SK-N-SH treated with all-trans-retinoic acid at 6 μM for 48 hours (cell line): ENCODE measurements around the gene UPB1.

Experiments used
- ATAC-seq: fragments of 200-7000 bp; cut with Tn5 transposase; 3 replicates; pipeline ENCODE4 v1.9.1; 2020; ENCODE audit warnings: mild to moderate bottlenecking, moderate library complexity
- ARNTL ChIP-seq: fragments of 450-650 bp; formaldehyde crosslinking; IDR thresholded peaks from 2 replicates; pipeline ENCODE4 v1.5.0; 2020; ENCODE audit warnings: low read depth, mild to moderate bottlenecking, moderate library complexity, borderline replicate concordance
- BACH2 ChIP-seq: fragments of 250-450 bp; sonication (Bioruptor Pico); IDR thresholded peaks from 2 replicates; pipeline ENCODE4 v1.9.0; 2021; ENCODE audit warnings: mild to moderate bottlenecking, borderline replicate concordance
- CSDC2 ChIP-seq: fragments of 250-450 bp; sonication (Bioruptor Pico); IDR thresholded peaks from 2 replicates; pipeline ENCODE4 v1.5.0; 2020; ENCODE audit warnings: mild to moderate bottlenecking, moderate library complexity
- ESRRG ChIP-seq: fragments of 250-450 bp; sonication (Bioruptor Pico); IDR thresholded peaks from 2 replicates; pipeline ENCODE4 v1.6.1; 2021; ENCODE audit warnings: mild to moderate bottlenecking
- GLIS3 ChIP-seq: fragments of 250-450 bp; sonication (Bioruptor Pico); IDR thresholded peaks from 2 replicates; pipeline ENCODE4 v1.5.0; 2020; ENCODE audit warnings: mild to moderate bottlenecking, moderate library complexity
- ISL1 ChIP-seq: fragments of 250-450 bp; sonication (Bioruptor Pico); IDR thresholded peaks from 2 replicates; pipeline ENCODE4 v2.1.2; 2022; ENCODE audit warnings: mild to moderate bottlenecking, moderate library complexity
- OSR1 ChIP-seq: fragments of 250-450 bp; sonication (Bioruptor Pico); IDR thresholded peaks from 2 replicates; pipeline ENCODE4 v1.8.0; 2022; ENCODE audit warnings: moderate library complexity, mild to moderate bottlenecking, inconsistent platforms
- RARB ChIP-seq: fragments of 250-450 bp; sonication (Bioruptor Pico); IDR thresholded peaks from 2 replicates; pipeline ENCODE4 v1.8.0; 2021; ENCODE audit warnings: mild to moderate bottlenecking, moderate library complexity
- SNAI2 ChIP-seq: fragments of 250-450 bp; sonication (Bioruptor Pico); IDR thresholded peaks from 2 replicates; pipeline ENCODE4 v1.5.0; 2020; ENCODE audit warnings: mild to moderate bottlenecking, moderate library complexity
- TOX ChIP-seq: fragments of 250-450 bp; sonication (Bioruptor Pico); IDR thresholded peaks from 2 replicates; pipeline ENCODE4 v1.8.0; 2021; ENCODE audit warnings: mild to moderate bottlenecking, moderate library complexity, borderline replicate concordance
- ZC3H10 ChIP-seq: fragments of 250-450 bp; sonication (Bioruptor Pico); IDR thresholded peaks from 2 replicates; pipeline ENCODE4 v1.5.1; 2021; ENCODE audit warnings: mild to moderate bottlenecking, moderate library complexity
- ZFP30 ChIP-seq: fragments of 450-650 bp; formaldehyde crosslinking; IDR thresholded peaks from 2 replicates; pipeline ENCODE4 v1.5.0; 2022; ENCODE audit warnings: mild to moderate bottlenecking, moderate library complexity
- ZNF565 ChIP-seq: fragments of 450-650 bp; formaldehyde crosslinking; conservative IDR thresholded peaks from 2 replicates; pipeline ENCODE4 v1.5.0; 2020; ENCODE audit warnings: low read depth, mild to moderate bottlenecking, moderate library complexity
- ZNF70 ChIP-seq: fragments of 450-650 bp; formaldehyde crosslinking; IDR thresholded peaks from 2 replicates; pipeline ENCODE4 v1.5.0; 2020; ENCODE audit warnings: mild to moderate bottlenecking, moderate library complexity
- ZNF8 ChIP-seq: fragments of 450-650 bp; formaldehyde crosslinking; IDR thresholded peaks from 2 replicates; pipeline ENCODE4 v1.5.0; 2020; ENCODE audit warnings: mild to moderate bottlenecking, moderate library complexity
- TF ChIP-seq, protein P1 (sequence below): fragments of 250-450 bp; sonication (Bioruptor Pico); IDR thresholded peaks from 2 replicates; pipeline ENCODE4 v1.8.0; 2020; ENCODE audit warnings: mild to moderate bottlenecking, moderate library complexity, borderline replicate concordance
- TF ChIP-seq, protein P2 (sequence below): fragments of 250-450 bp; sonication (Bioruptor Pico); IDR thresholded peaks from 2 replicates; pipeline ENCODE4 v1.8.0; 2021; ENCODE audit warnings: low read depth, mild to moderate bottlenecking, moderate library complexity, borderline replicate concordance
- TF ChIP-seq, protein P3 (sequence below): fragments of 250-450 bp; sonication (Bioruptor Pico); IDR thresholded peaks from 2 replicates; pipeline ENCODE4 v1.5.0; 2020; ENCODE audit warnings: mild to moderate bottlenecking, moderate library complexity
- TF ChIP-seq, protein P4 (sequence below): fragments of 250-450 bp; sonication (Bioruptor Pico); IDR thresholded peaks from 2 replicates; pipeline ENCODE4 v1.5.1; 2021; ENCODE audit warnings: mild to moderate bottlenecking, moderate library complexity

UPB1 gene

DNA sequence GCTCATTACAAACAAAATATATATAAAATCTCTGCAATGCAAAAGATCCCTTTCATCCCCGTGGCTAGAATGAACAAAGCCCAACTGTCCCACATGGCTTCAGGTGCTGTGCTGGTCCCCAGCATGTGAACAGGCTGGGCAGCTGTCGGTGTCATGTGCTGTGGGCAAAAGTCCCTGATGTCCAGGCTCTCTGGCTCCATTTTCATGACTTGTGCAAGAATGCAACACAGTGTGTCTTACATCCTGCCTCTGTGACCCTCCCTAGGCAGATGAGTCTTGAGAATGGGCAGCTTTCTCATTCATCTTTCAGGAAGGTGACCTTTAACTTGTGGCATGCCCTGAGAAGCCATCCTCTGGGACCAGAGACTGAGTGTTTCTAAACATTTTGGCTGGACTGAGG is 45.3 kb downstream of the UPB1 start:
- no peak for TF ChIP-seq ESRRG (CRISPR knock-in tag)
- TF ChIP-seq ZNF565 (CRISPR knock-in tag) = no peak
- TF ChIP-seq ZNF8 (CRISPR knock-in tag) = no peak
- TF ChIP-seq RARB (CRISPR knock-in tag) = no peak
- TF ChIP-seq, protein P1, sequence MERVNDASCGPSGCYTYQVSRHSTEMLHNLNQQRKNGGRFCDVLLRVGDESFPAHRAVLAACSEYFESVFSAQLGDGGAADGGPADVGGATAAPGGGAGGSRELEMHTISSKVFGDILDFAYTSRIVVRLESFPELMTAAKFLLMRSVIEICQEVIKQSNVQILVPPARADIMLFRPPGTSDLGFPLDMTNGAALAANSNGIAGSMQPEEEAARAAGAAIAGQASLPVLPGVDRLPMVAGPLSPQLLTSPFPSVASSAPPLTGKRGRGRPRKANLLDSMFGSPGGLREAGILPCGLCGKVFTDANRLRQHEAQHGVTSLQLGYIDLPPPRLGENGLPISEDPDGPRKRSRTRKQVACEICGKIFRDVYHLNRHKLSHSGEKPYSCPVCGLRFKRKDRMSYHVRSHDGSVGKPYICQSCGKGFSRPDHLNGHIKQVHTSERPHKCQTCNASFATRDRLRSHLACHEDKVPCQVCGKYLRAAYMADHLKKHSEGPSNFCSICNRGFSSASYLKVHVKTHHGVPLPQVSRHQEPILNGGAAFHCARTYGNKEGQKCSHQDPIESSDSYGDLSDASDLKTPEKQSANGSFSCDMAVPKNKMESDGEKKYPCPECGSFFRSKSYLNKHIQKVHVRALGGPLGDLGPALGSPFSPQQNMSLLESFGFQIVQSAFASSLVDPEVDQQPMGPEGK = no peak
- TF ChIP-seq, protein P2, sequence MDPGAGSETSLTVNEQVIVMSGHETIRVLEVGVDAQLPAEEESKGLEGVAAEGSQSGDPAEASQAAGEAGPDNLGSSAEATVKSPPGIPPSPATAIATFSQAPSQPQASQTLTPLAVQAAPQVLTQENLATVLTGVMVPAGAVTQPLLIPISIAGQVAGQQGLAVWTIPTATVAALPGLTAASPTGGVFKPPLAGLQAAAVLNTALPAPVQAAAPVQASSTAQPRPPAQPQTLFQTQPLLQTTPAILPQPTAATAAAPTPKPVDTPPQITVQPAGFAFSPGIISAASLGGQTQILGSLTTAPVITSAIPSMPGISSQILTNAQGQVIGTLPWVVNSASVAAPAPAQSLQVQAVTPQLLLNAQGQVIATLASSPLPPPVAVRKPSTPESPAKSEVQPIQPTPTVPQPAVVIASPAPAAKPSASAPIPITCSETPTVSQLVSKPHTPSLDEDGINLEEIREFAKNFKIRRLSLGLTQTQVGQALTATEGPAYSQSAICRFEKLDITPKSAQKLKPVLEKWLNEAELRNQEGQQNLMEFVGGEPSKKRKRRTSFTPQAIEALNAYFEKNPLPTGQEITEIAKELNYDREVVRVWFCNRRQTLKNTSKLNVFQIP = no peak

DNA sequence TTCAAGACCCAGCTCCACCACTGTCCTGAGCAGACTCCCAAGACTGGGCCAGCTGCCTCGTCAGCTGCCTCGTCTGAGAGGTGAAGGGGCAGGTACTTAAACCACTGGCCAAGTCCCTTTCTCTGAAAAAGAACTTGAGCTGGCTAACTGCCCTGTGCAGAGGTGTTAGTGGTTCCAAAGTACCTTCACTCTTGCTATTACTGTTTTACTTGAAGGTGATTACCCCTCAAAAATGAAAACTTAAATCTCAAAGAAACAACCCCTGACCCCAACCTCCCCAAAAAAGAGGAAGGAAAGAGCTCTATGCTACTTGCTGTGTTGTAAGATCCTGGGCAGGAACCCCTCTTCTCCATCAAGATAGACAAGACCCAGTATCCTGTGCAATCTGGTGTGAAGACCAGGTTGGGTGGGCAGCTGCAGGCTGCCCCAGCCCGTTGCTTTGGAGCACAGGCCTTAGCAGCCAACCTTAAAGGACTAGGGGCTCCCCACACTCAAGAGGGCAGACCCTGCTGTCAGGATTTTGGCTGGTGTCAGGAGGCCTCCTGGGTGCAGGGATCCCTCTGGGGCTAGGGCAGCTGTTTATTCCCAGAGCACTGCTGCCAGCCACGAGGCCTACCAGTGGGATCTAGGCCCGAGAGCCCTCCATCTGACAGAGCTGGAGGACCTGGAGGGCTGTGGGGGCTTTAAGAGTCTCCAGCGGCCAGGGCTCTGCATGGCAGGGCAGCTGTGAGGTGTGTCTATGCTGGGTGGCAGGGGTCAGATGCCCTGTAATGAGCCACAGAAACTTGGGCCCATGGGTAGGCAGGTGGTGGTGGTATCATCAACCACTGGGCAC is 46.8 kb downstream of the UPB1 start:
- ATAC-seq = no peak
- TF ChIP-seq ZNF8 (CRISPR knock-in tag) (no peak), ZNF70 (CRISPR knock-in tag) (no peak), GLIS3 (CRISPR knock-in tag) (no peak)
- TF ChIP-seq, protein P1 = no peak

More for the DNA sequence above, 45.3 kb downstream of the UPB1 start:
- ATAC-seq = no peak

DNA sequence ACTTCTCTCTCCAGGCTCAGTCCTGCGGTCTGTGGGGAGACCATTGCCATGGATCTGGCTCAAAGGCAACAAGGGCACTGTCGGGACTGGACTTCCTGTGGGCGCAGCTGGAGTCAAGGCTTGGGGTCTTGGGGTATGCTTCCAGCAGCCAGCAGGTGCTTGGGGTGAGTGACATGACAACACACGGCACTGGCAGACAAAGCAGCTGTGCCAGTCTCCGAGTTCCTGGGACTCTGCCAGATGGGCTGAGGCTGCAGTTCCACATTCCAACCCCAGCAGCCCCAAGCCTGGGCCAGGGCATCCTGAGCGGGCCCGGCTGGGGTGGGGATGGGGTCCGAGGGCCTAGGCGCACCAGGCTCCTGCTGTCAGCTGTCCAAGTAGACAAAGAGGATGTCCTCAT is 47.5 kb downstream of the UPB1 start:
- no peak for ATAC-seq
- no peak for TF ChIP-seq CSDC2
- no peak for TF ChIP-seq GLIS3 (CRISPR knock-in tag)
- TF ChIP-seq SNAI2 (CRISPR knock-in tag) = no peak
- no peak for TF ChIP-seq ZFP30 (CRISPR knock-in tag)
- TF ChIP-seq OSR1 (CRISPR knock-in tag) = no peak
- TF ChIP-seq RARB (CRISPR knock-in tag) = no peak
- TF ChIP-seq ZNF565 (CRISPR knock-in tag) = no peak
- TF ChIP-seq ISL1 (CRISPR knock-in tag) = no peak
- TF ChIP-seq ESRRG (CRISPR knock-in tag) = no peak
- no peak for TF ChIP-seq ARNTL
- TF ChIP-seq BACH2 (CRISPR knock-in tag) = no peak
- TF ChIP-seq ZNF70 (CRISPR knock-in tag) = no peak
- no peak for TF ChIP-seq ZC3H10 (CRISPR knock-in tag)
- TF ChIP-seq, all 23 proteins: peak for 0

DNA sequence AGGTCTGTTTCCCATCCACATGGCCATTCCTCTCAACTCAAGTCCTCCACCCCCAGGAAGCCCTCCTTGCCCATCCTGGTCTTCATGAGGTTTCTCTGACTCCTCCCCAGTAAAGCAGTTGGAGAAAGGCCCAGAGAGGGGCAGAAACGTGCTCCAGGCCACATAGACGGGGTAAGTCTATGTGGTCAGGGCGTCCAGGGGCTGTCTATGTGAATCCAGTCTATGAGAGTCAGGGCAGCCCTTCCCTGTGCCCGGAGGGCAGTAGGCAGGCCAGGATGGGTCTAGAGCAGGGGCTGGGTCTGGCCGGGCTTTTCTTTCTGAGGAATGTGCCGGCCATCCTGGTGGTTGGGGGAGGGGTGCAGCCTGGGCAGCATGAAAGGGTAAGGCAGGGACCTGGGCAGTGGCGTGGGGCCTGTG is 48.1 kb downstream of the UPB1 start:
- ATAC-seq = no peak
- no peak for TF ChIP-seq ARNTL
- TF ChIP-seq ZNF565 (CRISPR knock-in tag) = no peak

DNA sequence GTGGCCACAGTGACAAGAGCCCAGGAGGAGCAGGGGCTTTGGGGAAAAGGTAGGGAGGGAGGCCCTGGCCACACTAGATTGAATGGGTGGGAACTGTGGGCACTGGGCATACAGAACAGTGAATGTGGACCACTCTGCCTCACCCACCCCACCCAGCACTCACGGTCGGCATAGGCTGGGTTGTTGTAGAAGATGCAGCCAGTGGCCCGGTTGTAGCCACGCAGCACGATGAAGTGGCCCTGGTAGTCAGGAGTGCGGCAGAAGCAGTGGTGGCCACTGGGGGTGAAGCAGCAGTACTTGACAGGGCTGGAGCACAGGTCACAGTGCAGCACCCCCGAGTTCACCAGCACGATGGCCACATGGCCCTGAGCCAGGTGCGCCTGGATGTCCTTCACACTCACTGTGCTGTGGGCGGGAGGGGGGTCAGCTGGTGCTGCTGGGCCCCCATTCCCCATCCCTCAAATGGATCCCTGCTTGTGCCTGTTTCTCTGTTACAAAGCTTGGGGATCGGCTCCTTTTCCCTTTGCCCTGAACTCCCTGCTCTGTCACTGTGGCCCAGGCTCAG is 48.6 kb downstream of the UPB1 start:
- no peak for ATAC-seq
- no peak for TF ChIP-seq ZFP30 (CRISPR knock-in tag)
- TF ChIP-seq ISL1 (CRISPR knock-in tag) = no peak
- no peak for TF ChIP-seq TOX (CRISPR knock-in tag)
- TF ChIP-seq, protein P3, sequence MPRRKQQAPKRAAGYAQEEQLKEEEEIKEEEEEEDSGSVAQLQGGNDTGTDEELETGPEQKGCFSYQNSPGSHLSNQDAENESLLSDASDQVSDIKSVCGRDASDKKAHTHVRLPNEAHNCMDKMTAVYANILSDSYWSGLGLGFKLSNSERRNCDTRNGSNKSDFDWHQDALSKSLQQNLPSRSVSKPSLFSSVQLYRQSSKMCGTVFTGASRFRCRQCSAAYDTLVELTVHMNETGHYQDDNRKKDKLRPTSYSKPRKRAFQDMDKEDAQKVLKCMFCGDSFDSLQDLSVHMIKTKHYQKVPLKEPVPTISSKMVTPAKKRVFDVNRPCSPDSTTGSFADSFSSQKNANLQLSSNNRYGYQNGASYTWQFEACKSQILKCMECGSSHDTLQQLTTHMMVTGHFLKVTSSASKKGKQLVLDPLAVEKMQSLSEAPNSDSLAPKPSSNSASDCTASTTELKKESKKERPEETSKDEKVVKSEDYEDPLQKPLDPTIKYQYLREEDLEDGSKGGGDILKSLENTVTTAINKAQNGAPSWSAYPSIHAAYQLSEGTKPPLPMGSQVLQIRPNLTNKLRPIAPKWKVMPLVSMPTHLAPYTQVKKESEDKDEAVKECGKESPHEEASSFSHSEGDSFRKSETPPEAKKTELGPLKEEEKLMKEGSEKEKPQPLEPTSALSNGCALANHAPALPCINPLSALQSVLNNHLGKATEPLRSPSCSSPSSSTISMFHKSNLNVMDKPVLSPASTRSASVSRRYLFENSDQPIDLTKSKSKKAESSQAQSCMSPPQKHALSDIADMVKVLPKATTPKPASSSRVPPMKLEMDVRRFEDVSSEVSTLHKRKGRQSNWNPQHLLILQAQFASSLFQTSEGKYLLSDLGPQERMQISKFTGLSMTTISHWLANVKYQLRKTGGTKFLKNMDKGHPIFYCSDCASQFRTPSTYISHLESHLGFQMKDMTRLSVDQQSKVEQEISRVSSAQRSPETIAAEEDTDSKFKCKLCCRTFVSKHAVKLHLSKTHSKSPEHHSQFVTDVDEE (CRISPR knock-in tag) = no peak
- TF ChIP-seq OSR1 (CRISPR knock-in tag) = no peak
- TF ChIP-seq, protein P4, sequence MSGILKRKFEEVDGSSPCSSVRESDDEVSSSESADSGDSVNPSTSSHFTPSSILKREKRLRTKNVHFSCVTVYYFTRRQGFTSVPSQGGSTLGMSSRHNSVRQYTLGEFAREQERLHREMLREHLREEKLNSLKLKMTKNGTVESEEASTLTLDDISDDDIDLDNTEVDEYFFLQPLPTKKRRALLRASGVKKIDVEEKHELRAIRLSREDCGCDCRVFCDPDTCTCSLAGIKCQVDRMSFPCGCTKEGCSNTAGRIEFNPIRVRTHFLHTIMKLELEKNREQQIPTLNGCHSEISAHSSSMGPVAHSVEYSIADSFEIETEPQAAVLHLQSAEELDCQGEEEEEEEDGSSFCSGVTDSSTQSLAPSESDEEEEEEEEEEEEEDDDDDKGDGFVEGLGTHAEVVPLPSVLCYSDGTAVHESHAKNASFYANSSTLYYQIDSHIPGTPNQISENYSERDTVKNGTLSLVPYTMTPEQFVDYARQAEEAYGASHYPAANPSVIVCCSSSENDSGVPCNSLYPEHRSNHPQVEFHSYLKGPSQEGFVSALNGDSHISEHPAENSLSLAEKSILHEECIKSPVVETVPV (CRISPR knock-in tag) = no peak
- no peak for TF ChIP-seq GLIS3 (CRISPR knock-in tag)
- no peak for TF ChIP-seq RARB (CRISPR knock-in tag)
